Hematopoietic multipotent progenitor cell treated with erythropoietin and hydrocortisone succinate and interleukin-3 and kit ligand, for 6 days (in vitro differentiated cells): ENCODE measurements around the gene USP50.
"Not testable (repeated sequence)": the region's sequence is repeated elsewhere in the genome, so short reads cannot be mapped to it uniquely, and the experiment has no call there.

Experiments used
- DNase-seq: peaks from one replicate; pipeline ENCODE4 v3.0.0-alpha.2; 2015

Gene USP50

DNA sequence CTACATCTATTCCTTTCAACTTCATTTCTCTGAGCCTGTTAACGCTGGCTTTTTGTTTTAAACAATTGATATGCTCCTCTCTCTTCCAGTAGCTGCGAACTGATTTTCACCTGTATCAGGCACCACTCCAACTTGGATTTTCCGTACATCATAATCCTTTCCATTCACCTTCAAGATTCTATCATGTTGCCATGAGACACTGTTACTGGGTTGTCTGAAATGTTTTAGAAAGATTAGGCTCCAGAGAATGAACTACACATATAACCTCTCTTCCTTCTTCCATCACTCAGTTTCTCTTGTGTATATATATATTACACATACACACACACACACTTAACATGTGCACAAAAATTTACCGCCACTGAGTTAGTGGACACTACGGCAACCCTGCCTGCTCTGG, at the start of gene USP50:
Gene USP50, minus strand, starts transcription at position 101 of the 400 bp plus-strand sequence. CDS start 141 bp downstream, outside the sequence.
- no peak for DNase-seq

DNA sequence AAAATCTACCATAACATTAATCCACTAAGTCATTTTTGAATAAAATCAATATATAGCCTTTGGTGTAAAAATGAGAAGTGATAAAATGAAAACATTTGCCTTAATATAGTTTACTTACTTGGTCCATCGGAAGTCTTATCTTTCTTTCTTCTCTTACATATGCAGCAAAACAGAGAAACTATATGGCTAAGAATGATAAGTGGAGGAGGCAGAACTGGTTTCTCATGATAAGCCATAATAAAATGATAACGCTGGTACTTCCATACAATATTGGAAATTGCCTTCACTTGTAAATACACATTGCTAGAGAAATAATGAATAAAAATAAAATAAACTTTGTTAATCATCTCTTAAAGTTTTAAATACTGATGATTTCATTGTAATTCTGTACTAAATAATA, 47.8 kb upstream of the USP50 start:
- peak; percentile 86 for DNase-seq

GRCh38 chr15:50593761-50594160, 47.3 kb upstream of the USP50 start:
- peak; percentile 15 for DNase-seq

- DNase-seq: no peak
Measured at GRCh38 chr15:50590288-50590687, 43.8 kb upstream of the USP50 start.

GRCh38 chr15:50577492-50577891, 31.0 kb upstream of the USP50 start:
- no peak for DNase-seq

GRCh38 chr15:50576166-50576565, 29.7 kb upstream of the USP50 start:
- DNase-seq: no peak

DNA sequence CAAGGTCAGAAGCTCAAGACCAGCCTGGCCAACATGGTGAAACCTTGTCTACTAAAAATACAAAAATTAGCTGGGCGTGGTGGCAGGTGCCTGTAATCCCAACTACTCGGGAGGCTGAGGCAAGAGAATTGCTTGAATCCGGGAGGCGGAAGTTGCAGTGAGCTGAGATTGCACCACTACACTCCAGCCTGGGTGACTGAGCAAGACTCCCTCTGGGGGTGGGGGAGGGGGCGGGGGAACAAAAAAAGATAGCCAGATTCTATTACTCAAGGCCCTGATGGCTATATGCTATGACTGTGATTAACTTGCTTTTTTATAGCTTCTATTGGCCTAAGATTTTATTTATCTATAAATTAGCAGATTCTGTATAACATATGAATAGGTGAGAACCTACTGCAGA, 27.4 kb upstream of the USP50 start:
- DNase-seq: not testable (repeated sequence)

DNA sequence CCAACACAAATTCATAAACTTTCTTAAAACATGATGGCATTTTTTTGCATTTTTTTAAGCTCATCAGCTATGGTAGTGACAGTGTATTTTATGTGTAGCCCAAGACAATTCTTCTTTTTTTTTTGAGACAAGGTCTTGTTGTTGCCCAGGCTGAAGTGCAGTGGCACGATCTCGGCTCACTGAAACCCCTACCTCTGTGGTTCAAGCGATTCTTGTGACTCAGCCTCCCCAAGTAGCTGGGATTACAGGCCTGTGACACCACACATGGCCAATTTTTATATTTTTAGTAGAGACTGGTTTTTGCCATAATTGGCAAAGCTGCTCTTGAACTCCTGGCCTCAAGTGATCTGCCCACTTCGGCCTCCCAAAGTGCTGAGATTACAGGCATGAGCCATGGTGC, 17.3 kb upstream of the USP50 start:
- DNase-seq: no peak

DNA sequence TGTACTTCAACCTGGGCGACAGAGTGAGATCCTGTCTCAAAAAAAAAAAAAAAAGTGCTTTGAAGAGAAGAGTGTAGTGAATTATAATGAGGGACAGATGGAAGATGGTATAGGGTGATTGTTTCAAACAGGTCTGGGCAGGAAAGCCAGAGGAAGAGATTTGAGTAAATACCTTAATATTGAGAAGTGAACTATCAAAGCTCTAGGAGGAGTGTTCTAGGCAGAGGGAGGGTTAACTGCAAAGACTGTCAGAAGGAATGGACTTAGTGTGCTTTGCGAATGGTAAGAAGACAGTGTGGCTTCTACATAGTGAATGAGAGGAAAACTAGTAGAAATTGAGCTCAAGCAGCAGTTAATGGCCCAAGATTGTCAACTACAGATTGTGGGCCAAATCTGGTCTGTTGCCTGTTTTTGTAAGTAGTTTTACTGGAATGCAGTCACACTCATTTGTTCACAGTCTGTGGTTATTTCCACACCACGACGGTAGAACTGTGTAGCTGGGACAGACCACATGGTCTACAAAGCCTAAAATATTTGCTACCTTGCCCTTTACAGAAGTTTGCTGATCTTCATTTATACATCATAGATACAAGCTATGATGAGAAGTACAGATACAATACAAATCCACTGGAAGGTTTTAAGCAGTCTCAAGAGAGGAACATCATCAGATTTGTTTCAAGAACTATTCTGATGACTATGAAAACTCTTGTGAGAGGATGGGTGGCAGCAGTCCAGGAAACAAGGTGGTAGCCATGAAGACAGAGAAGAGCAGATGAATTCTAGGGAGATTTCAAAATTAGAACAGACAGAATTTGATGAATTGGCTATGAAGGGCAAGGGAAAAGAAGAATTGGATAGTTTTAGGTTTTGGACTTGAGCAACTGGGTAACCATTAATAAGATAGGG, 16.5 kb upstream of the USP50 start:
- DNase-seq: no peak

GRCh38 chr15:50558012-50558411, 11.5 kb upstream of the USP50 start:
- DNase-seq: no peak

- DNase-seq: no peak
Measured at GRCh38 chr15:50556642-50557371, 10.3 kb upstream of the USP50 start.

DNA sequence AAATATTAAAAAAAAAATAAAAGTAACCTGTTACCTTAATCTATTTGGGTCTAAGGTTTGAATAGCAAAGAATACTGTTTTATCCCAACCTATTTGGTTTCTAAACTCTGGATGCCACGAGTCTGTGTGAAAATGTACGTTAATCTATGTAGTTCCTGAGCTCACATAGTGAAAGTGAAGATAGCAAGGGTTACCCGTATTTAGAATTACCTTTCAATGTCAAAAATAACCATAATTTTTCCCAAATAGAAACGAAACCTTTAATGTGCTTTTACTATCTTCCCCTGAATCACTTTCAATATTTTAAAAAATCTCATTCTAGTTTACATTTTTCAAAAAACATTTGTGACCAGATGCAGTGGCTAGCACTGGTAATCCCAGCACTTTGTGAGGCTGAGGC, 5.8 kb upstream of the USP50 start:
- no peak for DNase-seq

- DNase-seq: no peak
Measured at GRCh38 chr15:50549326-50549725, 2.9 kb upstream of the USP50 start.

GRCh38 chr15:50544368-50544767, 2.1 kb downstream of the USP50 start:
- no peak for DNase-seq

DNA sequence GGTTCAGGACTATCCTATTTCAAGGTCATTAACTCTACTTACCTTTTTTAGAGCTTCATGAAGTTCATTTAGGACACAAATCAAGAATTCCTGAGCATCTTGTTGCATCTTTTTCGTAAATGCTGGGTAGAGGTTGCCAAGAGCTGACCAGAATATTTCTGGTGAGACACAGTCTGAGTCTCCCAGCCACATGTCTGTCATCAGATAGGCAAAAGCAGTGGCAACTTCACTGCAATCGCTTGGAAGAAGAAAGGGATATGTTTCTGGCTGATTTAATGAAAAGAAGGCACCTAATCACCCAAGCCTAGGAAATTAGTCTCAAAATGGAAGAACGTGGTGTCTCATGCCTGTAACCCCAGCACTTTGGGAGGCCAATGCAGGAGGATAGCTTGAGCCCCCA, 2.9 kb downstream of the USP50 start:
- no peak for DNase-seq

- DNase-seq: no peak
Measured at GRCh38 chr15:50542887-50543210, 3.6 kb downstream of the USP50 start.

- DNase-seq: no peak
Measured at GRCh38 chr15:50531766-50532165, 14.7 kb downstream of the USP50 start.

DNA sequence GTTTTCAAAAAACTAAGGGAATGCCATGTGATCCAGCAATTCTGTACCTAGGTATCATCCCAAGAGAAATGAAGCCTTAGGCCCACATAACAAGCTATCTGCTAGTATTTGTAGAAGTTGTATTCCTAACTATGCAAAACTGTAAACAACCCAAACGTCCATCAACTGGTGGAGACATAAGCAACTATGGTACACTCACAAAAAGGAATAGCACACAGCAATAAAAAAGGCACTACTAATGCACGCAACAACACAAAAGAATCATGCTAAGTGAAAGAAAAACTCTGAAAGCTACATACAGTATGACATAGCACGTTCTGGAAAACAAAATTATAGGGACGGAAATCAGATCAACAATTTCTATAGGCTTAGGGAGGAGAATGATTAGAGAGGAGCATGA, 15.3 kb downstream of the USP50 start:
- DNase-seq: no peak

DNA sequence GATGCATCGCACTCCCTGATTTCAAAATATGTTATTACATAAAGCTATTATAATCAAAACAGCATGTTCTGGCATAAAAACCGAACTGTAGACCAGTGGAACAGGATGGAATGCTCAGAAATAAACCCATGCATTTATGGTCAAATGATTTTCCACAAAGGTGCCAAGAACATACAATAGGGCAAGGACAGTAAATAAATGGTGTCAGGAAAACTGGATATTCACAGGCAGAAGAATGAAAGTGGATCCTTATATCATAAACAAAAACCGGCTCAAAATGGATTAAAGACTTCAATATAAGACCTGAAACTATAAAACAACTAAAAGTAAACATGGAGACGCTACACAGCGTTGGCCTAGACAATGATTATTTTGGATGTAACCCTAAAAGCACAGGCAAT, 22.6 kb downstream of the USP50 start:
- no peak for DNase-seq

- DNase-seq: no peak
Measured at GRCh38 chr15:50519740-50520425, 26.6 kb downstream of the USP50 start.

GRCh38 chr15:50513001-50513400, 33.5 kb downstream of the USP50 start:
- DNase-seq: no peak

GRCh38 chr15:50506121-50506520, 40.3 kb downstream of the USP50 start:
- no peak for DNase-seq

DNA sequence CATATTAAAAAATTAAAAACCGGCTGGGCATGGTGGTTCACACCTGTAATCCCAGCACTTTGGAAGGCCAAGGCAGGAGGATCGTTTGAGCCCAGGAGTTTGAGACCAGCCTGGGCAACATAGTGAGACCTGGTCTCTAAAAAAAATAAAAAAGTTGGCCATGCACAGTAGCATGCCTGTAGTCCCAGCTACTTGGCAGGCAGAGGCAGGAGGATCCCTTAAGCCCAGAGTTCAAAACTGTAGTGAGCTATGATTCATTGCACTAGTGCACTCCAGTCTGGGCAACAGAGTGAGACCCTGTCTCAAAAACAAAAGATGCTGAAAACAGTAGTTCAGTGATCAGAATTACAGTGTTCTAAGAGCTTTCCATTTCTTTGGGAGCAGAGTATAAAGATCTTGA, 40.8 kb downstream of the USP50 start:
- DNase-seq: not testable (repeated sequence)

GRCh38 chr15:50503144-50503543, 43.3 kb downstream of the USP50 start:
- DNase-seq: no peak
